GM13977 (cell line): ENCODE data around the gene KCNH2.

Experiments
- DNase-seq: peaks from one replicate; pipeline ENCODE4 v3.0.0; 2012; ENCODE audit warnings: low spot score
- in situ Hi-C: fragments of 300-500 bp; cut with MboI; formaldehyde crosslinking; loops from one replicate; pipeline ENCODE4 v1.12.0; 2022; ENCODE audit warnings: low sequenced_read_pairs, low pct_unique_long_range_greater_than_20kb, mixed read lengths, inconsistent platforms; ENCODE audit not compliant: unreplicated experiment
- TF ChIP-seq, protein P1 (sequence below): IDR thresholded peaks from 2 replicates; pipeline ENCODE4 v1.5.1; 2012; ENCODE audit warnings: mild to moderate bottlenecking, control low read depth; ENCODE audit not compliant: insufficient read depth; ENCODE audit errors: extremely low read depth, missing control alignments

KCNH2 gene

DNA sequence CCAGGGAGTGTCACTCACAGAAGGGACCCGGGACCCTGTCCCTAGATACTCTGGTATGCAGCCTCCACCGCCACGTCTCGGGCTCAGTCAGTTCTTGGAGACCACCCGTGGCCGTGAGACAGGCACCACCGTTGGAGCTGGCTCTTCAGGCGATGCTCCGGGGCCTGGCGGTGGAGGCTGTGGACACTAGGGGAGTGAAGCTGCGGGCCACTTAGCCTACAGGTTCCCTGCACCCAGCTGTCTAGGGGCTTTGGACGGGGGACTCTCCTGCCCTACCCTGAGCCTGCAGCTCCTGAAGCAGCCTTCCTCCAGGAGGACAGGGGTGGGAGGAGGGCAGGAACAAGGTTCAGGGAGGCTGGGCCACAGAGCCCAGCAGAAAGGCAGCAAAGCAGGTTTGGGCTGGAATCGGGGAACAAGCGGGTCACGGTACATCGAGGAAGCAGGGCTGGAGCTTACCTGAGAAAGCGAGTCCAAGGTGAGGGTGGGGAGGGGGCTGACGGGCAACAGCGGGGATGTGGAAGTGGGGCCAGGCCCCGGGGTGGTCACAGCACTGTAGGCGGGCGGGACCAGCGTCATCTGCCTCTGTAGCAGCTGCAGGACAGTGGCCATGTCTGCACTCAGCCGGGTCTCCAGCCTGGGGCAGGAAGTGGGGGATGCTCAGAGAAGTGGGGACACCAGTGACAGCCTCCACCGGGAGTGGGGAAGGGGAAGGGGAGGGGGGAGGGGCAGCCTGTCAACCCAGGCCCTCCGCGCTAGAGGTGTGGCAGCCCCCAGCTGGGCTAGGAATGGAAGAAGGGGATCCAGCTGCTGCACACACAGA is 31.5 kb downstream of the KCNH2 start:
- TF ChIP-seq, protein P1, sequence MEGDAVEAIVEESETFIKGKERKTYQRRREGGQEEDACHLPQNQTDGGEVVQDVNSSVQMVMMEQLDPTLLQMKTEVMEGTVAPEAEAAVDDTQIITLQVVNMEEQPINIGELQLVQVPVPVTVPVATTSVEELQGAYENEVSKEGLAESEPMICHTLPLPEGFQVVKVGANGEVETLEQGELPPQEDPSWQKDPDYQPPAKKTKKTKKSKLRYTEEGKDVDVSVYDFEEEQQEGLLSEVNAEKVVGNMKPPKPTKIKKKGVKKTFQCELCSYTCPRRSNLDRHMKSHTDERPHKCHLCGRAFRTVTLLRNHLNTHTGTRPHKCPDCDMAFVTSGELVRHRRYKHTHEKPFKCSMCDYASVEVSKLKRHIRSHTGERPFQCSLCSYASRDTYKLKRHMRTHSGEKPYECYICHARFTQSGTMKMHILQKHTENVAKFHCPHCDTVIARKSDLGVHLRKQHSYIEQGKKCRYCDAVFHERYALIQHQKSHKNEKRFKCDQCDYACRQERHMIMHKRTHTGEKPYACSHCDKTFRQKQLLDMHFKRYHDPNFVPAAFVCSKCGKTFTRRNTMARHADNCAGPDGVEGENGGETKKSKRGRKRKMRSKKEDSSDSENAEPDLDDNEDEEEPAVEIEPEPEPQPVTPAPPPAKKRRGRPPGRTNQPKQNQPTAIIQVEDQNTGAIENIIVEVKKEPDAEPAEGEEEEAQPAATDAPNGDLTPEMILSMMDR = no peak
- no peak for DNase-seq
- in situ Hi-C loops = no loop called here

DNA sequence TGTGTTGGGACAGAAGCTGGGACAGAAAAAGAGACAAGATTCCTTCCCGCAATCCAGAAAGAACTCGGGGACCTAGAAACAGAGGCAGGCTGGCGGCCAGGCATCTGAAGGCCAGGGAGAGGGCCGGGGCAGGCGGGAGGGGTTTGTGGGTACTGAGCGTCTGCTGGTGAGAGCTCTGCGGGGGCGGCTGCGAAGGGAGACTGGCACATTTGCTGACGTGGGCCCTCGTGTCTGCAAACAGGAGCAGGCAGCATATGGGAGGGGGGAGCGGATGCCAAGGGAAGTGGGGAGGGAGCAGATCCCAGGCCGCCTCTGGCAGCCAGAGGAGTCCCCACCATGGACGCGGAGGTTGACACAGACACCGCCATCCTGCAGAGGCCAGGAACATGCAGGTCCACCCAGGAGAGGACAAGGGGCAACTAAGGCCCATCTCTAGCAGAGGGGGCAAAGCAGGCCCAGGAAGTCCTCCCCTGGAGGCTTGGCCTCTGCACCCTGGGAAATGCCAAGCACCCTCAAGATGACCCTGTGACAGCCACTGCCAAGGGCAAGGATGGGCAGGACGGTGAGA is 32.2 kb downstream of the KCNH2 start:
- DNase-seq = no peak
- in situ Hi-C loops = no loop called here
- TF ChIP-seq, protein P1 = no peak

DNA sequence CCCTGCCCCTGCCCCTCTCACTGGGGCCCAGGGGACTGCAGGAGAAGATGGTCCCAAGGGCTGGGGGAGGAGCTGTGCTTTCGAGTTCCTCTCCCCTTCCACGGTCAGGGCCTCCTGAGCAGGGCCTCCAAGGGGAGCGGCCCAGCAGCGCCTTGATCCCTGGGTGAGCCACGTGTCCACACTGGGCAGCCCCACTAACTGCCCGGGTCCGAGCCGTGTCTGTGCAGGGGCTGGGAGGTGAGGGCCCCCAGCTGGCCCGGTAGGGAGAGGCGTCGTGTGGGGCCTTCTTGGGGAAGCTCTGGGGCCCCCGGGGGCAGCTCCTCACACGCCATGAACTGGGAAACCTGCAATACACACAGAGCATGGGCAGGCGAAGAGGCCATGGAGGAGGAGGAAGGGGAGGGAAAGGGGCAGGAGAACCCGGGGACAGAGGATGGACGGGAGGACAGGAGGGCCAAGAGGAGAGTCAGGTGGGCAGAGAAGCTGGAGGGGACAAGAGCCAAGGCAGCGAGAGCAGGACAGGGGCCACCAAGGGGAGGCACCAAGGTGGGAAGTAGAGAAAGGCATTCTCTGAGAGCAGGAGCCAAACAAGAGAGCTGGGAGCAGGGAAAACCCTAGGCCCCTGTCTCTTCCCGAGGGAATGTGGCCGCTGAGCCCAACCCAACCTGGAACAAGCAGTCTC is 32.8 kb downstream of the KCNH2 start:
- in situ Hi-C loops = no loop called here
- DNase-seq = no peak
- TF ChIP-seq, protein P1 = no peak

DNA sequence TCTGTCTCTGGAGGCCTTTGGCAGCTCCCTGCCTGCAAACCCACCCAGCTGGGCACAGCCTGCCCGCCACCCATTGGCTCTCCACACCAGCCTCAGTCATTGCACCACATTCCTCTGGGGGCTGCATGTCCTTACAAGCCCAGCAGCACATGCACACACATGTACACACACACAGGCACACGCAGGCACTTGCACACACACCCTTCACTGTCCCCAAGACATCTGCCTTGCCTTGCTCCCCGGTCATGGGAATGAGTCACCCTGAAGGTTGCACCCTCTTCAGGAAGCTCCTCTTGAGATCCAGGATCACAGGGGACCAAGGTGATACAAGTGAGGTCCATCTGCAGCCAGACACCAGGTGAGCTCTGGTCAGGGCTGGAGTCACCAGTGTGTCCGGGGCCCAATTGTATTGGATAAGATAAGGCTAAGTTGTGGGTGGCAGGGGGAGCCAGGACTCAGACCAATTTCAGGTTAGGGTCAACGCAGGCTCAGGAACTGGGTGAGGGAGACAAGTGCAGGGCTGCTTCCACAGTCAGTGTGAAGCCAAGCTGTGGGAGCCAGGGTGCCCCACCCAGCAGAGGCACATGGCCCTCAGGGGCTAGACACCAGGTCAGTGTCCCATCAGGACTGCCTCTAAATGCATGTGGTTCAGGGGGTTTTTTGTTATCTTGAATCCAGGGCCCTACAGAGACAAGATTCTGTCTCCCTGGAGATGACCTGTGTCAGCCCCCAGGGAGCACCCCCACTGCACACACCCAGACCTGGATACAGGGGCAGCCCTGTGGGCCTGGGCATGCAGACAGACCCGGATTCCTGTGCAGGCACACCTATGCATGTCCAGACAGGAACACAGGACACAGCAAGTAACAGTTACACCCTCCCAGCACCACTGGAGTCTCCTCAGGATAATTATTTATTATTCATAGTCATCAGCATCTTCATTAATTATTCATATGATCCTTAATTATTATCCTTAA is 33.8 kb downstream of the KCNH2 start:
- TF ChIP-seq, protein P1 = no peak
- no peak for DNase-seq
- in situ Hi-C loops = no loop called here

DNA sequence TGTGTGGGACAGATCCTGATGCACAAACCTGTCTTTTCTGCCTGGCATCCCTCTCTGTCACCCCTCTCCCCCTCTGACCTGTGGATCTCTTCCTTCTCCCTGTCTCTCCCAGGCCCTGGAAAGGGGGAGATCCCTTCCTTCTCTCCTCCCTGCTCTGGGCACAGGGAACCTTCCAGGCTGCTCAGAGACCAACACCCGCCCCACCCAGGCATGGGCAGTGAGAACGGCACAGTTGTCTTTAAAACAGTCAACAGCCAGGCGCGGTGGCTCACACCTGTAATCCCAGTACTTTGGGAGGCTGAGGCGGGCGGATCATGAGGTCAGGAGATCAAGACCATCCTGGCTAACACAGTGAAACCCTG is 34.7 kb downstream of the KCNH2 start:
- in situ Hi-C loops = no loop called here
- no peak for DNase-seq
- TF ChIP-seq, protein P1 = no peak

DNA sequence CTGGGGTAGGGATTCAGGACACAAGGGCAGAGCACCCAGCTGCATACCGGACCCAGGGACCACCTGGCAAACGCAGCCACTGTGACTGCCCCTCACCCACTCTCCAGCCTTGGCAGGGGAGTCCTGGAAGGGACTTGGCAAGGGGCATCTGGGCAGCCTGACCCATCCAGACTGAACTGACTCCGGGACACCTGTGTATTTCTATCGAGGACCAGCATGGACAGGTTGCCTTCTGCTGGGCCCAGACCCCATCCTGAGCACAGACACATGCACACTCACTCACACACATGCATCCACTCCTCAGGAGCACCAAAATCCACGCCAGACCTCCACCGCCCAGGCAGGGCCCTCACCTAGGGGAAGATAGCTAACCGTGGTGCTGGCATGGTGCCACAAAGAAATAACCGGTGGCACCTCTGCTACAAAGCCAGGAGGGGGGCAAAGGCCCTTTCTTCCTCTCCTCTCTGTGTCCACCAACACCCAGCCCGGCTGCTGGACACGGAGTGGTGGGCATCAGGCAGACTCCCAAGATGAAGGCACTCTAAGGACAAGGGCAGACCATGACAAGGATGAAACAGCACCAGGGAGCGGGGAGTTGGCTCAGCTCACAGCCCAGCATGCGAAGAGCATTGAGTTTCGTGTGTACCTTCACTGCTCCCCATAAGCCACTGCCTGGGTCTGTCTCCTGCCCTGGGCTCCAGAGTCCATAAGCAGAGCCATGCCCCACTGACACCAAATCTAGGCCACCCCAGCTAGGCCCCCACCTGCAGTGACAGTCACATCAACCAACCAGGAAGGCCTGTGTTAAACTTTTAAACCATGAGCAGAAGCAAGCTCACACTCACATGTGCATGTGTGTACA is 35.3 kb downstream of the KCNH2 start:
- in situ Hi-C loops = no loop called here
- TF ChIP-seq, protein P1 = no peak
- no peak for DNase-seq
